Astrocyte (in vitro differentiated cells and primary cell): ENCODE measurements around the gene TFIP11. TPM values are rescaled to one million over a fixed set of nuclear protein-coding genes. Genes with fewer than 3 reads are reported as not detected.

Experiments used
- DNase-seq: peaks from one replicate; pipeline ENCODE4 v3.0.0-alpha.2; 2010; ENCODE audit warnings: low read depth
- FAIRE-seq: peaks from 2 replicates; lab custom pipeline; 2011; peaks lifted over from hg19 to GRCh38; lab: Jason Lieb, UNC
- H2AFZ ChIP-seq: 2 replicates; pipeline ENCODE4 v1.6.0; 2012; ENCODE audit warnings: low read depth, low read length, inconsistent platforms
- H3K27ac ChIP-seq: 2 replicates; pipeline ENCODE4 v1.5.1; 2011; ENCODE audit warnings: low read depth, low read length, inconsistent platforms
- H3K27me3 ChIP-seq: 2 replicates; pipeline ENCODE4 v1.6.0; 2011; ENCODE audit warnings: low read length, inconsistent platforms; ENCODE audit not compliant: insufficient read depth
- H3K36me3 ChIP-seq: 2 replicates; pipeline ENCODE4 v1.5.1; 2011; ENCODE audit warnings: low read length, inconsistent platforms; ENCODE audit not compliant: insufficient read depth
- H3K4me1 ChIP-seq: 2 replicates; pipeline ENCODE4 v1.5.1; 2011; ENCODE audit warnings: low read length, inconsistent platforms; ENCODE audit not compliant: insufficient read depth
- H3K4me2 ChIP-seq: 2 replicates; pipeline ENCODE4 v1.6.0; 2012; ENCODE audit warnings: low read length, inconsistent platforms
- H3K4me3 ChIP-seq: 2 replicates; pipeline ENCODE4 v1.5.1; 2011; ENCODE audit warnings: low read depth, mild to moderate bottlenecking, low read length, inconsistent platforms; ENCODE audit not compliant: insufficient read depth
- H3K79me2 ChIP-seq: 2 replicates; pipeline ENCODE4 v1.6.0; 2012; ENCODE audit warnings: mild to moderate bottlenecking, low read length, inconsistent platforms; ENCODE audit not compliant: insufficient read depth
- H3K9ac ChIP-seq: 2 replicates; pipeline ENCODE4 v1.6.0; 2012; ENCODE audit warnings: mild to moderate bottlenecking, low read length, inconsistent platforms
- H3K9me3 ChIP-seq: 2 replicates; pipeline ENCODE4 v1.5.1; 2012; ENCODE audit warnings: low read depth, mild to moderate bottlenecking, low read length, inconsistent platforms; ENCODE audit not compliant: insufficient read depth
- H4K20me1 ChIP-seq: 2 replicates; pipeline ENCODE4 v1.6.0; 2012; ENCODE audit warnings: low read length, inconsistent platforms; ENCODE audit not compliant: insufficient read depth
- H3K27ac Mint-ChIP-seq: one replicate; pipeline ENCODE4 v1.8.0; 2021; ENCODE audit warnings: mild to moderate bottlenecking, mixed read lengths; ENCODE audit not compliant: unreplicated experiment
- H3K27me3 Mint-ChIP-seq: one replicate; pipeline ENCODE4 v1.8.0; 2021; ENCODE audit warnings: low read depth, mixed read lengths; ENCODE audit not compliant: unreplicated experiment
- H3K36me3 Mint-ChIP-seq: one replicate; pipeline ENCODE4 v1.8.0; 2021; ENCODE audit warnings: low read depth, mixed read lengths; ENCODE audit not compliant: unreplicated experiment
- H3K4me1 Mint-ChIP-seq: one replicate; pipeline ENCODE4 v1.8.0; 2021; ENCODE audit warnings: low read depth, mixed read lengths; ENCODE audit not compliant: unreplicated experiment
- H3K4me3 Mint-ChIP-seq: one replicate; pipeline ENCODE4 v1.8.0; 2021; ENCODE audit warnings: mild to moderate bottlenecking, moderate library complexity, mixed read lengths; ENCODE audit not compliant: unreplicated experiment
- H3K9me3 Mint-ChIP-seq: one replicate; pipeline ENCODE4 v1.8.0; 2021; ENCODE audit warnings: mild to moderate bottlenecking, mixed read lengths; ENCODE audit not compliant: unreplicated experiment
- CTCF ChIP-seq: IDR thresholded peaks from 2 replicates; pipeline ENCODE4 v1.5.1; 2011; ENCODE audit warnings: low read depth, mild to moderate bottlenecking, inconsistent platforms, low read length, moderate library complexity; ENCODE audit not compliant: insufficient read depth
- EZH2 ChIP-seq: IDR thresholded peaks from 2 replicates; pipeline ENCODE4 v1.6.1; 2012; ENCODE audit warnings: mild to moderate bottlenecking, low read length, inconsistent platforms; ENCODE audit not compliant: insufficient read depth
- total RNA-seq: library from RNA; stranded (reverse); gene quantifications from 2 replicates; pipeline ENCODE4 v1.2.1, GENCODE V29; 2021

The TFIP11 gene
- total RNA-seq, 1 donor from 2014 or later = 36.9 TPM

GRCh38 chr22:26479043-26479791 lies 33.1 kb downstream of the TFIP11 start:
- H3K4me2 ChIP-seq = peak overlapping the region; percentile 54
- H3K4me1 Mint-ChIP-seq = peaks cover 60% of the 10 kb centered on the region

GRCh38 chr22:26477341-26477731 lies 34.9 kb downstream of the TFIP11 start:
- H3K79me2 ChIP-seq = peaks cover 33% of the 10 kb centered on the region
- H3K9me3 ChIP-seq = no peaks in the 10 kb centered on the region
- H4K20me1 ChIP-seq = no peaks in the 10 kb centered on the region
- H3K4me1 ChIP-seq = peaks cover 36% of the 10 kb centered on the region
- no peaks in the 10 kb centered on the region for H3K9me3 Mint-ChIP-seq
- H3K9ac ChIP-seq = peak overlapping the region; percentile 55
- peak overlapping the region; percentile 98 for H3K27ac Mint-ChIP-seq
- peaks cover 7% of the 10 kb centered on the region for H3K36me3 Mint-ChIP-seq
- DNase-seq (no peak), FAIRE-seq (no peak)
- H2AFZ ChIP-seq = no peak overlapping the region
- H3K4me3 ChIP-seq = no peak overlapping the region
- TF ChIP-seq EZH2 = no peak
- TF ChIP-seq CTCF = no peak
- peak overlapping the region; percentile 10 for H3K4me3 Mint-ChIP-seq
- H3K27me3 Mint-ChIP-seq = no peaks in the 10 kb centered on the region
- peak overlapping the region; percentile 80 for H3K4me2 ChIP-seq
- peak overlapping the region; percentile 78 for H3K27ac ChIP-seq
- no peaks in the 10 kb centered on the region for H3K27me3 ChIP-seq
- H3K4me1 Mint-ChIP-seq = peaks cover 70% of the 10 kb centered on the region
- peaks cover 4% of the 10 kb centered on the region for H3K36me3 ChIP-seq

More at GRCh38 chr22:26479043-26479791, 33.1 kb downstream of the TFIP11 start:
- no peaks in the 10 kb centered on the region for H3K9me3 Mint-ChIP-seq
- Histone ChIP-seq H3K27ac (no peak overlapping the region), H3K4me3 (no peak overlapping the region), H3K9me3 (no peaks in the 10 kb centered on the region), H4K20me1 (no peaks in the 10 kb centered on the region), H3K36me3 (peaks cover 4% of the 10 kb centered on the region), H3K4me1 (peaks cover 44% of the 10 kb centered on the region), H3K9ac (peak overlapping the region; percentile 20), H3K79me2 (peaks cover 46% of the 10 kb centered on the region), H3K27me3 (no peaks in the 10 kb centered on the region), H2AFZ (peak overlapping the region; percentile 8)
- peak overlapping the region; percentile 17 for H3K27ac Mint-ChIP-seq
- peaks cover 4% of the 10 kb centered on the region for H3K36me3 Mint-ChIP-seq
- H3K27me3 Mint-ChIP-seq = no peaks in the 10 kb centered on the region
- TF ChIP-seq CTCF = no peak
- TF ChIP-seq EZH2 = no peak
- FAIRE-seq = no peak
- DNase-seq = no peak
- peak overlapping the region; percentile 42 for H3K4me3 Mint-ChIP-seq
